Neural cell (in vitro differentiated cells): Measurements from ENCODE around the gene RSRC1.

Experiments used
- CTCF ChIP-seq: fragments of 450-650 bp; IDR thresholded peaks from 2 replicates; pipeline ENCODE4 v1.5.1; 2014; ENCODE audit warnings: antibody characterized with exemption, mild to moderate bottlenecking, moderate library complexity; ENCODE audit not compliant: poor library complexity, severe bottlenecking
- EP300 ChIP-seq: fragments of 450-650 bp; conservative IDR thresholded peaks from 2 replicates; pipeline ENCODE4 v1.6.1; 2014; ENCODE audit warnings: antibody characterized with exemption, mild to moderate bottlenecking, moderate library complexity; ENCODE audit not compliant: poor library complexity, severe bottlenecking
- EZH2 ChIP-seq: fragments of 200-600, 300-800 bp; shearing (Covaris generic), sonication (generic); IDR thresholded peaks from 2 replicates; pipeline ENCODE4 v1.6.1; 2014; ENCODE audit warnings: antibody characterized with exemption, low read length, borderline replicate concordance, mild to moderate bottlenecking; ENCODE audit not compliant: insufficient read depth, poor library complexity, severe bottlenecking
- POLR2AphosphoS5 ChIP-seq: IDR thresholded peaks from 2 replicates; pipeline ENCODE4 v1.6.1; 2012
- REST ChIP-seq: IDR thresholded peaks from 2 replicates; pipeline ENCODE4 v1.6.1; 2012; ENCODE audit warnings: borderline replicate concordance

- TF ChIP-seq CTCF: no peak
- TF ChIP-seq POLR2AphosphoS5: no peak
- TF ChIP-seq EP300: no peak
- no peak for TF ChIP-seq EZH2
- TF ChIP-seq REST: no peak
Measured at GRCh38 chr3:158354713-158355112, 244.8 kb downstream of the RSRC1 start.
